GM12878 (cell line): Measurements from ENCODE around the gene PRR15L. TPM values are rescaled to one million over a fixed set of nuclear protein-coding genes. Genes with fewer than 3 reads are reported as not detected.

Experiments used
- ATAC-seq: fragments of 200-7000 bp; cut with Tn5 transposase; 3 replicates; pipeline ENCODE4 v1.9.1; 2020; ENCODE audit warnings: mild to moderate bottlenecking, moderate library complexity
- BruUV-seq: library from RNA; stranded (reverse); fragments of 400-500 nt; replicated peaks from 2 replicates; lab custom pipeline; 2021; lab: Mats Ljungman, UMichigan
- CTCF ChIA-PET: fragments of 300-600 bp; sonication (Branson Sonifier 250); formaldehyde crosslinking; extraction: SDS; loops from one replicate; lab custom pipeline; 2021; ENCODE audit warnings: inconsistent platforms; lab: Yijun Ruan, JAX
- POLR2A ChIA-PET: fragments of 350-600 bp; formaldehyde crosslinking; extraction: SDS; loops from one replicate; lab custom pipeline; 2021; ENCODE audit warnings: inconsistent platforms; lab: Charles Lee
- RAD21 ChIA-PET: fragments of 300-600 bp; sonication (Branson Sonifier 250); formaldehyde crosslinking; loops from one replicate; lab custom pipeline; 2023; ENCODE audit warnings: antibody characterized with exemption; ENCODE audit not compliant: unreplicated experiment; lab: Charles Lee
- SMC1A ChIA-PET: fragments of 300-600 bp; sonication (Branson Sonifier 250); formaldehyde crosslinking; loops from one replicate; lab custom pipeline; 2023; ENCODE audit not compliant: unreplicated experiment, uncharacterized antibody; lab: Charles Lee
- DNase-seq: peaks from one replicate; pipeline ENCODE4 v3.0.0-alpha.2; 2011; ENCODE audit warnings: low read depth, low spot score
- FAIRE-seq: peaks from 3 replicates; lab custom pipeline; 2011; peaks lifted over from hg19 to GRCh38; lab: Jason Lieb, UNC
- H2AFZ ChIP-seq: 2 replicates; pipeline ENCODE4 v1.6.0; 2011; ENCODE audit warnings: low read depth, low read length, control low read depth; ENCODE audit not compliant: control insufficient read depth
- H3K27ac ChIP-seq: 2 replicates; pipeline ENCODE4 v1.5.1; 2011; ENCODE audit warnings: control low read depth; ENCODE audit not compliant: control insufficient read depth, insufficient read depth
- H3K27me3 ChIP-seq, 2 experiments: replicated peaks in 1 of 2; 2 replicates each; pipeline versions ENCODE4 v1.6.0 to v1.6.1; 2011; ENCODE audit warnings: low read length in 1 of 2; ENCODE audit not compliant: control insufficient read depth in 2 of 2, insufficient read depth in 2 of 2
- H3K36me3 ChIP-seq, 2 experiments: 2 replicates each; pipeline ENCODE4 v1.5.1; 2011; ENCODE audit warnings: low read length in 1 of 2; ENCODE audit not compliant: control insufficient read depth in 2 of 2, insufficient read depth in 2 of 2
- H3K4me1 ChIP-seq: 2 replicates; pipeline ENCODE4 v1.6.1; 2011; ENCODE audit warnings: mild to moderate bottlenecking, low read length, moderate library complexity, mixed read lengths; ENCODE audit not compliant: control insufficient read depth, insufficient read depth
- H3K4me2 ChIP-seq: 2 replicates; pipeline ENCODE4 v1.6.0; 2011; ENCODE audit warnings: control low read depth; ENCODE audit not compliant: control insufficient read depth, insufficient read depth
- H3K4me3 ChIP-seq: fragments of 200-600 bp; sonication (generic); 2 replicates; pipeline ENCODE4 v1.5.1; 2016
- H3K79me2 ChIP-seq: 2 replicates; pipeline ENCODE4 v1.6.0; 2011; ENCODE audit warnings: low read length; ENCODE audit not compliant: control insufficient read depth, insufficient read depth
- H3K9ac ChIP-seq: 2 replicates; pipeline ENCODE4 v1.8.0; 2011; ENCODE audit warnings: low read length, control low read depth, mixed read lengths; ENCODE audit not compliant: control insufficient read depth, insufficient read depth
- H3K9me3 ChIP-seq: replicated peaks from 3 replicates; pipeline ENCODE4 v1.5.1; 2011; ENCODE audit warnings: mild to moderate bottlenecking, low read length; ENCODE audit not compliant: control insufficient read depth, insufficient read depth
- H4K20me1 ChIP-seq: 2 replicates; pipeline ENCODE4 v1.6.0; 2011; ENCODE audit not compliant: control insufficient read depth, insufficient read depth
- ASH2L ChIP-seq: fragments of 300-600, 200-600 bp; sonication (generic); IDR thresholded peaks from 2 replicates; pipeline ENCODE4 v1.6.1; 2017; ENCODE audit warnings: low read depth, mild to moderate bottlenecking, borderline replicate concordance
- ATF2 ChIP-seq: IDR thresholded peaks from 2 replicates; pipeline ENCODE4 v1.6.1; 2012; ENCODE audit warnings: low read length, inconsistent platforms
- ATF3 ChIP-seq: IDR thresholded peaks from 2 replicates; pipeline ENCODE4 v1.6.1; 2011; ENCODE audit warnings: low read depth, mild to moderate bottlenecking, low read length, moderate library complexity, borderline replicate concordance; ENCODE audit errors: extremely low read depth
- ATF7 ChIP-seq: fragments of 450-650 bp; IDR thresholded peaks from 2 replicates; pipeline ENCODE4 v1.6.1; 2016; ENCODE audit warnings: low read depth, mild to moderate bottlenecking
- BACH1 ChIP-seq: fragments of 450-650 bp; IDR thresholded peaks from 2 replicates; pipeline ENCODE4 v1.6.1; 2017; ENCODE audit warnings: mild to moderate bottlenecking, borderline replicate concordance
- EED ChIP-seq: sonication (generic); IDR thresholded peaks from 2 replicates; pipeline ENCODE4 v1.6.1; 2016; ENCODE audit warnings: antibody characterized with exemption, low read depth
- HDAC6 ChIP-seq: fragments of 200-600 bp; sonication (generic); IDR thresholded peaks from one replicate; pipeline ENCODE4 v1.8.0; 2017; ENCODE audit warnings: antibody characterized with exemption; ENCODE audit not compliant: unreplicated experiment
- HSF1 ChIP-seq: fragments of 150-350 bp; IDR thresholded peaks from 2 replicates; pipeline ENCODE4 v1.6.1; 2014; ENCODE audit warnings: mild to moderate bottlenecking, low read depth, low read length
- IKZF2 ChIP-seq, 2 experiments: fragments of 450-650 bp; IDR thresholded peaks; 2 replicates each; pipeline ENCODE4 v1.6.1; 2017; ENCODE audit warnings: mild to moderate bottlenecking in 2 of 2, moderate library complexity in 2 of 2
- JUNB ChIP-seq: IDR thresholded peaks from 2 replicates; pipeline ENCODE4 v1.6.1; 2016; ENCODE audit warnings: antibody characterized with exemption, mild to moderate bottlenecking
- LARP7 ChIP-seq: fragments of 450-650 bp; IDR thresholded peaks from 2 replicates; pipeline ENCODE4 v1.6.1; 2017; ENCODE audit warnings: mild to moderate bottlenecking
- MTA2 ChIP-seq: fragments of 450-650 bp; IDR thresholded peaks from 2 replicates; pipeline ENCODE4 v1.6.1; 2016; ENCODE audit warnings: low read depth, mild to moderate bottlenecking, moderate library complexity
- MXI1 ChIP-seq: fragments of 150-350 bp; IDR thresholded peaks from 2 replicates; pipeline ENCODE4 v1.6.1; 2011; ENCODE audit warnings: low read depth, mild to moderate bottlenecking, inconsistent platforms, low read length, improper control_type of control experiment
- NR2F1 ChIP-seq: fragments of 450-650 bp; conservative IDR thresholded peaks from 2 replicates; pipeline ENCODE4 v1.6.1; 2017; ENCODE audit warnings: mild to moderate bottlenecking
- PAX5 ChIP-seq: IDR thresholded peaks from 2 replicates; pipeline ENCODE4 v1.6.1; 2011; ENCODE audit warnings: low read depth, low read length, borderline replicate concordance
- SIN3A ChIP-seq: IDR thresholded peaks from 2 replicates; pipeline ENCODE4 v1.6.1; 2012; ENCODE audit warnings: low read depth, low read length, improper control_type of control experiment
- SMAD1 ChIP-seq: fragments of 450-650 bp; IDR thresholded peaks from 2 replicates; pipeline ENCODE4 v1.6.1; 2018; ENCODE audit warnings: mild to moderate bottlenecking, low read depth; ENCODE audit not compliant: partially characterized antibody
- SMAD5 ChIP-seq: IDR thresholded peaks from 2 replicates; pipeline ENCODE4 v1.6.1; 2016; ENCODE audit warnings: antibody characterized with exemption, low read depth
- SPI1 ChIP-seq: IDR thresholded peaks from 2 replicates; pipeline ENCODE4 v1.6.1; 2011; ENCODE audit warnings: low read depth, mild to moderate bottlenecking, low read length, moderate library complexity, borderline replicate concordance; ENCODE audit not compliant: insufficient read depth
- YBX1 ChIP-seq: fragments of 450-650 bp; IDR thresholded peaks from 2 replicates; pipeline ENCODE4 v1.6.1; 2016; ENCODE audit warnings: antibody characterized with exemption
- WGBS: methylation state at CpG from one replicate; pipeline ENCODE4 v1.1.6; 2016; ENCODE audit warnings: low lambda C conversion rate; ENCODE audit not compliant: insufficient replicate concordance, insufficient coverage; ENCODE audit errors: missing lambda C conversion rate; 5-methylcytosine and 5-hydroxymethylcytosine counted together
- in situ Hi-C: fragments of 300-500 bp; cut with MboI; formaldehyde crosslinking; loops from 9 replicates; pipeline ENCODE4 v1.14.3; 2018; ENCODE audit warnings: mixed read lengths
- intact Hi-C: fragments of 100-400 bp; cut with micrococcal nuclease; formaldehyde crosslinking; loops from one replicate; pipeline ENCODE4 v1.14.2; 2022; ENCODE audit not compliant: unreplicated experiment
- polyA plus RNA-seq, 11 experiments: library from polyadenylated mRNA; depleted of rRNA in 4 of 11; unstranded in 6 of 11; stranded (reverse) in 5 of 11; fragments of >200 nt; fragmentation: Nextera tagmentation in 4 of 11; fragmentation: Illumina TruSeq in 1 of 11; extraction: Ambion mirVana in 4 of 11; extraction: Trizol in 1 of 11; gene quantifications; 1 replicate in 1 of 11; 2 replicates in 10 of 11; pipeline versions ENCODE4 v1.2.1 to v1.2.3, GENCODE V29; 2011 to 2016; ENCODE audit warnings: inconsistent platforms in 2 of 11, missing spikeins in 2 of 11, low read depth in 1 of 11
- total RNA-seq, 4 experiments: library from RNA; depleted of rRNA in 3 of 4; stranded (reverse); fragments of >200 nt in 3 of 4; fragmentation: Illumina TruSeq in 1 of 4; extraction: Trizol in 1 of 4; gene quantifications; 2 replicates each; pipeline versions ENCODE4 v1.2.1 to v1.2.3, GENCODE V29; 2013 to 2021

Gene PRR15L
- total and polyA plus RNA-seq, 10 of the 15 experiments (the other 5 are each of a cell fraction or from before 2014, with no cell fraction given): 0.11 to 0.18 TPM; not detected in 8

GRCh38 chr17:47992216-47992615, 34.5 kb upstream of the PRR15L start:
- in situ Hi-C loops: no loop called here
- no peak for FAIRE-seq
- no peak for ATAC-seq
- Histone ChIP-seq H3K36me3 (no peaks in the 10 kb centered on the region), H3K9me3 (no peaks in the 10 kb centered on the region), H3K79me2 (no peaks in the 10 kb centered on the region), H4K20me1 (no peaks in the 10 kb centered on the region), H3K4me3 (no peak overlapping the region), H3K27me3 (no peaks in the 10 kb centered on the region), H3K4me1 (peaks cover 13% of the 10 kb centered on the region), H2AFZ (no peak overlapping the region), H3K27ac (no peak overlapping the region), H3K4me2 (no peak overlapping the region), H3K9ac (no peak overlapping the region)
- SMC1A ChIA-PET: interaction anchor here (1.6 kb wide), 1 partner anchor 10 kb away, joined by 6 read pairs; no protein-coding TSS in a partner anchor
- CTCF ChIA-PET: interaction anchor here (2.3 kb wide), 1 partner anchor 13 kb away, joined by 9 read pairs; no protein-coding TSS in a partner anchor
- TF ChIP-seq SIN3A (no peak), BACH1 (no peak), HSF1 (no peak), ASH2L (no peak), NR2F1 (no peak), LARP7 (no peak), SMAD5 (no peak), SMAD1 (no peak), JUNB (no peak), EED (no peak), MTA2 (no peak), MXI1 (no peak), ATF3 (no peak), ATF7 (no peak), ATF2 (no peak), SPI1 (no peak), HDAC6 (no peak), YBX1 (no peak), PAX5 (no peak), IKZF2 (IDR thresholded peaks at IDR 0.05) (no peak)
- BruUV-seq: no TSS peak
- no peak for DNase-seq
- RAD21 ChIA-PET: interaction anchor here (2.2 kb wide), 1 partner anchor 42 kb away, joined by 6 read pairs; no protein-coding TSS in a partner anchor
- 38% methylated on average over 4 of the region's 4 CpGs for WGBS
- POLR2A ChIA-PET: interaction anchor here (1.0 kb wide), 2 partner anchors 9 kb away, joined by 3 read pairs; no protein-coding TSS in a partner anchor
- intact Hi-C loops: no loop called here
